PC-3 (cell line): ENCODE measurements around the gene NOS2. TPM values are rescaled to one million over a fixed set of nuclear protein-coding genes. Genes with fewer than 3 reads are reported as not detected.

Source experiments
- ATAC-seq: fragments of 200-7000 bp; cut with Tn5 transposase; 2 replicates; pipeline ENCODE4 v1.9.1; 2020; ENCODE audit warnings: mild to moderate bottlenecking, moderate library complexity
- BruUV-seq: library from RNA; stranded (reverse); fragments of 400-500 nt; replicated peaks from 2 replicates; lab custom pipeline; 2021; lab: Mats Ljungman, UMichigan
- CTCF ChIA-PET: fragments of 300-600 bp; sonication (Branson Sonifier 250); formaldehyde crosslinking; loops from one replicate; lab custom pipeline; 2022; ENCODE audit warnings: antibody characterized with exemption; lab: Charles Lee
- POLR2A ChIA-PET: fragments of 300-600 bp; sonication (Branson Sonifier 250); formaldehyde crosslinking; loops from one replicate; lab custom pipeline; 2022; ENCODE audit warnings: antibody characterized with exemption; ENCODE audit not compliant: unreplicated experiment; lab: Charles Lee
- DNase-seq: peaks from one replicate; pipeline ENCODE4 v3.0.0-alpha.2; 2015
- H2AFZ ChIP-seq: fragments of 300-600 bp; sonication (generic); 2 replicates; pipeline ENCODE4 v1.6.0; 2016; ENCODE audit warnings: antibody characterized with exemption, low read length
- H3F3A ChIP-seq: fragments of 300-600 bp; sonication (generic); one replicate; pipeline ENCODE4 v1.6.0; 2017; ENCODE audit warnings: antibody characterized with exemption, low read length, control low read depth, mild to moderate bottlenecking; ENCODE audit not compliant: unreplicated experiment
- H3K27ac ChIP-seq: fragments of 300-600 bp; sonication (generic); 2 replicates; pipeline ENCODE4 v1.5.1; 2016; ENCODE audit warnings: mild to moderate bottlenecking, low read length
- H3K27me3 ChIP-seq: fragments of 300-600 bp; sonication (generic); 2 replicates; pipeline ENCODE4 v1.6.1; 2016; ENCODE audit warnings: low read length, mixed read lengths
- H3K36me3 ChIP-seq: fragments of 300-600 bp; sonication (generic); 2 replicates; pipeline ENCODE4 v1.6.1; 2016; ENCODE audit warnings: low read depth, mixed run types, low read length, mixed read lengths
- H3K4me1 ChIP-seq: fragments of 300-600 bp; sonication (generic); 2 replicates; pipeline ENCODE4 v1.5.1; 2016; ENCODE audit warnings: low read length; ENCODE audit not compliant: insufficient read depth
- H3K4me2 ChIP-seq: fragments of 300-600 bp; sonication (generic); 2 replicates; pipeline ENCODE4 v1.6.0; 2016; ENCODE audit warnings: low read length
- H3K4me3 ChIP-seq: fragments of 300-600 bp; sonication (generic); 2 replicates; pipeline ENCODE4 v1.5.1; 2016; ENCODE audit warnings: mild to moderate bottlenecking, low read length, mixed read lengths
- H3K79me2 ChIP-seq: fragments of 300-600 bp; sonication (generic); 2 replicates; pipeline ENCODE4 v1.6.1; 2017; ENCODE audit warnings: low read length, mixed read lengths
- H3K9ac ChIP-seq: fragments of 300-600 bp; sonication (generic); 2 replicates; pipeline ENCODE4 v1.6.0; 2016; ENCODE audit warnings: mild to moderate bottlenecking, low read length
- H3K9me2 ChIP-seq: fragments of 300-600 bp; sonication (generic); replicated peaks from 2 replicates; pipeline ENCODE4 v1.6.1; 2016; ENCODE audit warnings: mixed run types, low read length, mixed read lengths
- H3K9me3 ChIP-seq: fragments of 300-600 bp; sonication (generic); 2 replicates; pipeline ENCODE4 v1.6.1; 2016; ENCODE audit warnings: low read length, mixed read lengths
- H4K20me1 ChIP-seq: fragments of 300-600 bp; sonication (generic); 2 replicates; pipeline ENCODE4 v1.6.1; 2016; ENCODE audit warnings: low read length, mixed read lengths
- EZH2 ChIP-seq: fragments of 300-600 bp; sonication (generic); IDR thresholded peaks from one replicate; pipeline ENCODE4 v1.6.1; 2017; ENCODE audit warnings: antibody characterized with exemption, mild to moderate bottlenecking, low read length; ENCODE audit not compliant: unreplicated experiment
- EZH2phosphoT487 ChIP-seq: fragments of 300-600 bp; sonication (generic); IDR thresholded peaks from 2 replicates; pipeline ENCODE4 v1.6.1; 2018; ENCODE audit warnings: mild to moderate bottlenecking, antibody characterized with exemption, low read length, borderline replicate concordance
- intact Hi-C: fragments of 100-400 bp; cut with micrococcal nuclease; formaldehyde crosslinking; loops from 2 replicates; pipeline ENCODE4 v1.9.0; 2023
- total RNA-seq: library from RNA; depleted of rRNA; stranded (reverse); fragments of >200 nt; gene quantifications from 2 replicates; pipeline ENCODE4 v1.2.3, GENCODE V29; 2014
- TF ChIP-seq, protein P1 (sequence below): fragments of 300-600 bp; sonication (generic); conservative IDR thresholded peaks from 2 replicates; pipeline ENCODE4 v1.5.1; 2017; ENCODE audit warnings: antibody characterized with exemption, low read depth, mild to moderate bottlenecking, low read length

NOS2 gene
- total RNA-seq, 1 experiment from 2014 or later: not detected

DNA sequence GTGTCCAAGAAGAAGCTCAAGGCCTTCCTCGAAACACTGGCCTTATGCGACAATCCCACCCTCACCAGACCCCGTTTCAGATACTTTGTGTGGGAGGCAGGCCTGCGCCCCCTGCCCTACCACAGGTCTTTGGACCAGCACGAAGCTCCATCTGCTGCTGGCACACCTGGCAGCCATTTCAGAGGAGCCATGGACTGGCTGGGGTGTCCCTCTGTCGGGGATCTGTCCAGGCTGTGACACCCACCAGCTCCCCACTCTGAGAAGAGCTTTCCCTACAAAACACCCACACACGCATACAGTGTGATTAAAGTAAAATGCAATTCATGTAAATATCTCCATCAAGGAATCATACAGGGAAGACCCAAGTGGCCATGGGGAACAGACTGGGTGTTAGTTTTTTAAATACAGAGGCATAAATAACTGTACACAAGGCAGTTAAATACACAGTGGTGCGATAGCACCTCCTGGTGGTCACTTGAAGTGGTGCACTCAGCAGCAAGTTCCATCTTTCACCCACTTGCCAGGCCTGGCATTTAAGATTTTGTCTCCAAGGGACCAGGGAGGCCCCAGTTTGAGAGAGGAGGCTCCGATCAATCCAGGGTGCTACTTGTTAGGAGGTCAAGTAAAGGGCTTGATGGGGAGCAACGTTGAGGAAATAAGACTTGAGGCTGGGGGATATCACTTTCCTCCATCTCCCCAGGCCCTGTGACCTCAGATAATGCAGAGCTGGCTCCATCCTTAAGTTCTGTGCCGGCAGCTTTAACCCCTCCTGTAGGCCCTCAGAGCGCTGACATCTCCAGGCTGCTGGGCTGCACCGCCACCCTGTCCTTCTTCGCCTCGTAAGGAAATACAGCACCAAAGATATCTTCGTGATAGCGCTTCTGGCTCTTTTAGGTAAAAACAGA, 43.6 kb downstream of the NOS2 start:
- Histone ChIP-seq H2AFZ (no peak overlapping the region), H3K9ac (no peak overlapping the region), H3K79me2 (no peaks in the 10 kb centered on the region), H3K9me3 (no peaks in the 10 kb centered on the region), H3K4me3 (no peak overlapping the region), H3F3A (no peaks in the 10 kb centered on the region), H4K20me1 (no peaks in the 10 kb centered on the region), H3K27ac (no peak overlapping the region), H3K4me2 (no peak overlapping the region), H3K9me2 (no peaks in the 10 kb centered on the region), H3K36me3 (no peaks in the 10 kb centered on the region; the same call in 1 of the 2 replicates), H3K4me1 (no peaks in the 10 kb centered on the region), H3K27me3 (no peaks in the 10 kb centered on the region)
- CTCF ChIA-PET: interaction anchor here (0.9 kb wide), 1 partner anchor 102 kb away, joined by 3 read pairs; no protein-coding TSS in a partner anchor
- POLR2A ChIA-PET: no interaction called here
- BruUV-seq: no TSS peak
- intact Hi-C loops: no loop called here
- DNase-seq: peak; percentile 66
- no peak for ATAC-seq
- TF ChIP-seq, protein P1, sequence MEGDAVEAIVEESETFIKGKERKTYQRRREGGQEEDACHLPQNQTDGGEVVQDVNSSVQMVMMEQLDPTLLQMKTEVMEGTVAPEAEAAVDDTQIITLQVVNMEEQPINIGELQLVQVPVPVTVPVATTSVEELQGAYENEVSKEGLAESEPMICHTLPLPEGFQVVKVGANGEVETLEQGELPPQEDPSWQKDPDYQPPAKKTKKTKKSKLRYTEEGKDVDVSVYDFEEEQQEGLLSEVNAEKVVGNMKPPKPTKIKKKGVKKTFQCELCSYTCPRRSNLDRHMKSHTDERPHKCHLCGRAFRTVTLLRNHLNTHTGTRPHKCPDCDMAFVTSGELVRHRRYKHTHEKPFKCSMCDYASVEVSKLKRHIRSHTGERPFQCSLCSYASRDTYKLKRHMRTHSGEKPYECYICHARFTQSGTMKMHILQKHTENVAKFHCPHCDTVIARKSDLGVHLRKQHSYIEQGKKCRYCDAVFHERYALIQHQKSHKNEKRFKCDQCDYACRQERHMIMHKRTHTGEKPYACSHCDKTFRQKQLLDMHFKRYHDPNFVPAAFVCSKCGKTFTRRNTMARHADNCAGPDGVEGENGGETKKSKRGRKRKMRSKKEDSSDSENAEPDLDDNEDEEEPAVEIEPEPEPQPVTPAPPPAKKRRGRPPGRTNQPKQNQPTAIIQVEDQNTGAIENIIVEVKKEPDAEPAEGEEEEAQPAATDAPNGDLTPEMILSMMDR: peak; percentile 72
- no peak for TF ChIP-seq EZH2phosphoT487

DNA sequence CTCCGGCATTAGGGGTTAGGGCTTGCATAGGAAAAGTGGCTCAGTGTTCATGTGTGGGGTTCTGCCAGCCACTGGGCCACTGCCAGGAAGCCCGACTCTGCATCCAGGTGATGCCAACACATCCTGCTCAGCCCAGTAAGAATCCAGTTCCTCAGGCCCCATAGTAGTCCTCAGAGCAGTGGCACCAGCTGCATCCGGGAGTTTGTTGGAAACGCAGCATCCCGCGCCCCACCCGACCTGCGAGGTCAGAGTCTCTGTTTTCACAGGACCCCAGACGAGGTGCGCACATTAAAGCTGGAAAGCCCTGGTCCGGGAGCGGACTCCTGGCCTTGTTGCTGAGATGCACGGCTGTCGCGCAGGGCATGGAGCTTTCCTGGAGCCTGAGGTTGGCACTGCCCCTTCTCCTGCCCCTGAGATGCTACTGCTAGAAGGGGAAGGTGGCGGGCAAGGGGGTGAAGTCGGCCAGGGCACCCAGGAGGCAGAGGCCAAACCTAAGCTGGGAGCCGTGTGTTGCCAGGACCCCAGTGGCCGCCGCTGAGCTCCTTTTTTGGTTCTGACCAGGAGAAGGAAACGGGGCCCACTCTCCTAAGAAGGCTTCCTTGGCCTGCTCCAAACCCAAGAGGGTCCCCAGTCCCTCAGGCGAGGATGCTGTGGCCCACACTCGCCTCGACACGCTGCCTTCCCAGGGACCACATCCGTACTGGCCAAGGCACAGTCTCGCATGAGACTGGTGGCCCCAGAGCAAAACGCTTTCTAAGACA, 44.4 kb downstream of the NOS2 start:
- no TSS peak for BruUV-seq
- ATAC-seq (no peak), DNase-seq (no peak)
- intact Hi-C loops: no loop called here
- no peaks in the 10 kb centered on the region for H3F3A ChIP-seq
- no peak for TF ChIP-seq EZH2phosphoT487
- TF ChIP-seq, protein P1: no peak
- TF ChIP-seq EZH2: no peak
- H3K9me3 ChIP-seq: no peaks in the 10 kb centered on the region
- ChIA-PET POLR2A (no interaction called here), CTCF (interaction anchor here (0.9 kb wide), 1 partner anchor 101 kb away, joined by 3 read pairs; no protein-coding TSS in a partner anchor)
- no peaks in the 10 kb centered on the region; the same call in 1 of the 2 replicates for H3K36me3 ChIP-seq
- H2AFZ ChIP-seq: no peak overlapping the region
- H3K4me2 ChIP-seq: no peak overlapping the region
- H3K27me3 ChIP-seq: no peaks in the 10 kb centered on the region
- H3K79me2 ChIP-seq: no peaks in the 10 kb centered on the region
- H3K27ac ChIP-seq: no peak overlapping the region
- no peaks in the 10 kb centered on the region for H3K9me2 ChIP-seq
- H3K9ac ChIP-seq: no peak overlapping the region
- no peaks in the 10 kb centered on the region for H4K20me1 ChIP-seq
- no peaks in the 10 kb centered on the region for H3K4me1 ChIP-seq
- H3K4me3 ChIP-seq: no peak overlapping the region
